ENCODE results near the gene GALNT7.
A peak's percentile ranks its signal among the peaks of the same experiment; 100 is the strongest.

Gene GALNT7

GRCh38 chr4:173365359-173365996 lies 196.9 kb downstream of the GALNT7 start:
- no peak for DNase-seq

GRCh38 chr4:173367285-173367684 lies 198.7 kb downstream of the GALNT7 start:
- DNase-seq = no peak

- no peak for DNase-seq
These were observed 199.3 kb downstream of the GALNT7 start for GRCh38 chr4:173367946-173368345.

- no peak for DNase-seq
These were observed 201.5 kb downstream of the GALNT7 start for GRCh38 chr4:173370130-173370476.

GRCh38 chr4:173370477-173371291 lies 202.1 kb downstream of the GALNT7 start, which contains the start of gene SAP30:
TSS of gene SAP30 (plus strand) at chr4:173370954. CDS start at chr4:173371183, 229 bp downstream.
- DNase-seq = peak; percentile 95

GRCh38 chr4:173371292-173372192 lies 202.9 kb downstream of the GALNT7 start:
- peak; percentile 67 for DNase-seq
